Stimulated activated CD4-positive, alpha-beta T cell treated with anti-CD3 and anti-CD28 coated beads, Interleukin-2, amount 100 ng/mL, for 4 hours (primary cell): ENCODE measurements around the gene CCND2.

ENCODE experiments used
- DNase-seq: peaks from one replicate; pipeline ENCODE4 v3.0.0-alpha.2; 2020; ENCODE audit warnings: low read depth

Gene CCND2

GRCh38 chr12:4276524-4277204 lies 3.1 kb downstream of the CCND2 start:
- DNase-seq: peak; percentile 84

GRCh38 chr12:4277205-4277543 lies 3.6 kb downstream of the CCND2 start:
- DNase-seq: no peak

GRCh38 chr12:4277857-4278256 lies 4.3 kb downstream of the CCND2 start:
- DNase-seq: no peak

GRCh38 chr12:4278329-4279197 lies 5.0 kb downstream of the CCND2 start:
- DNase-seq: no peak

- DNase-seq: no peak
These were observed 5.7 kb downstream of the CCND2 start for GRCh38 chr12:4279198-4279690.

GRCh38 chr12:4280351-4281163 lies 7.0 kb downstream of the CCND2 start:
- DNase-seq: no peak

- no peak for DNase-seq
These were observed 7.7 kb downstream of the CCND2 start for GRCh38 chr12:4281173-4281654.

- no peak for DNase-seq
These were observed 8.7 kb downstream of the CCND2 start for GRCh38 chr12:4282103-4282891.

- no peak for DNase-seq
These were observed 9.4 kb downstream of the CCND2 start for GRCh38 chr12:4282892-4283511.

- no peak for DNase-seq
These were observed 10.1 kb downstream of the CCND2 start for GRCh38 chr12:4283512-4284255.

- no peak for DNase-seq
These were observed 10.7 kb downstream of the CCND2 start for GRCh38 chr12:4284306-4284705.

- no peak for DNase-seq
These were observed 11.5 kb downstream of the CCND2 start for GRCh38 chr12:4285070-4285469.

GRCh38 chr12:4286228-4286627 lies 12.7 kb downstream of the CCND2 start:
- no peak for DNase-seq

GRCh38 chr12:4286771-4287317 lies 13.3 kb downstream of the CCND2 start:
- no peak for DNase-seq

- DNase-seq: no peak
These were observed 14.0 kb downstream of the CCND2 start for GRCh38 chr12:4287325-4288211.

- no peak for DNase-seq
These were observed 15.0 kb downstream of the CCND2 start for GRCh38 chr12:4288296-4289131.

- no peak for DNase-seq
These were observed 15.8 kb downstream of the CCND2 start for GRCh38 chr12:4289231-4289878.
